ENCODE measurements around the gene MPI.
"Not testable (repeated sequence)": the region's sequence is repeated elsewhere in the genome, so short reads cannot be mapped to it uniquely, and the experiment has no call there.

MPI gene

GRCh38 chr15:74863239-74864056 is 26.4 kb upstream of the MPI start:
- DNase-seq (ENCODE audit: low read depth in 3 of 3), result no peak

- no peak for DNase-seq (ENCODE audit: low read depth in 3 of 3)
Observed at GRCh38 chr15:74864296-74864695, 25.5 kb upstream of the MPI start.

- no peak for DNase-seq (ENCODE audit: low read depth in 3 of 3)
Observed at GRCh38 chr15:74865316-74865715, 24.5 kb upstream of the MPI start.

- no peak for DNase-seq (ENCODE audit: low read depth in 3 of 3)
Observed at GRCh38 chr15:74866090-74866489, 23.8 kb upstream of the MPI start.

- DNase-seq (ENCODE audit: low read depth in 3 of 3), result no peak
Observed at GRCh38 chr15:74867466-74868038, 22.3 kb upstream of the MPI start.

GRCh38 chr15:74868059-74868458 is 21.8 kb upstream of the MPI start:
- no peak for DNase-seq (ENCODE audit: low read depth in 3 of 3)

GRCh38 chr15:74869372-74869725 is 20.5 kb upstream of the MPI start:
- DNase-seq (ENCODE audit: low read depth in 3 of 3), result no peak

GRCh38 chr15:74869726-74870407 is 20.0 kb upstream of the MPI start:
- DNase-seq (ENCODE audit: low read depth in 3 of 3), result peak in 1 of 3 donors; percentile 33

GRCh38 chr15:74870436-74871215 is 19.2 kb upstream of the MPI start:
- no peak for DNase-seq (ENCODE audit: low read depth in 3 of 3)

- no peak for DNase-seq (ENCODE audit: low read depth in 3 of 3)
Observed at GRCh38 chr15:74872702-74873035, 17.2 kb upstream of the MPI start.

GRCh38 chr15:74873036-74873755 is 16.6 kb upstream of the MPI start, which contains the start of gene SCAMP2:
Gene SCAMP2, minus strand, starts transcription at chr15:74873365. Its CDS starts 110 bp downstream, at chr15:74873255.
- DNase-seq (ENCODE audit: low read depth in 3 of 3), result peak; percentile 76 to 90 (median 83)

- no peak for DNase-seq (ENCODE audit: low read depth in 3 of 3)
Observed at GRCh38 chr15:74873756-74874424, 16.0 kb upstream of the MPI start.

GRCh38 chr15:74878273-74878672 is 11.6 kb upstream of the MPI start:
- no peak for DNase-seq (ENCODE audit: low read depth in 3 of 3)

- DNase-seq (ENCODE audit: low read depth in 3 of 3), result no peak
Observed at GRCh38 chr15:74882528-74882927, 7.3 kb upstream of the MPI start.

- DNase-seq (ENCODE audit: low read depth in 3 of 3), result no peak
Observed at GRCh38 chr15:74884428-74885223, 5.2 kb upstream of the MPI start.

GRCh38 chr15:74885461-74885860 is 4.4 kb upstream of the MPI start:
- no peak for DNase-seq (ENCODE audit: low read depth in 3 of 3)

GRCh38 chr15:74887537-74888193 is 2.2 kb upstream of the MPI start:
- DNase-seq (ENCODE audit: low read depth in 3 of 3), result not testable (repeated sequence)

GRCh38 chr15:74888716-74889115 is 1.1 kb upstream of the MPI start:
- DNase-seq (ENCODE audit: low read depth in 3 of 3), result no peak

GRCh38 chr15:74889390-74889882 is 406 bp upstream of the MPI start:
- no peak for DNase-seq (ENCODE audit: low read depth in 3 of 3)

GRCh38 chr15:74890665-74890960 is 771 bp downstream of the MPI start:
- DNase-seq (ENCODE audit: low read depth in 3 of 3), result no peak
